ENCODE data around the gene CHST6. TPM values are rescaled to one million over a fixed set of nuclear protein-coding genes. Genes with fewer than 3 reads are reported as not detected.
A peak's percentile ranks its signal among the peaks of the same experiment; 100 is the strongest.
"Not testable (repeated sequence)": the region's sequence is repeated elsewhere in the genome, so short reads cannot be mapped to it uniquely, and the experiment has no call there.

CHST6 gene
- total RNA-seq, 4 donors from 2014 or later: 0.52 to 4.4 TPM; not detected in 2

DNA sequence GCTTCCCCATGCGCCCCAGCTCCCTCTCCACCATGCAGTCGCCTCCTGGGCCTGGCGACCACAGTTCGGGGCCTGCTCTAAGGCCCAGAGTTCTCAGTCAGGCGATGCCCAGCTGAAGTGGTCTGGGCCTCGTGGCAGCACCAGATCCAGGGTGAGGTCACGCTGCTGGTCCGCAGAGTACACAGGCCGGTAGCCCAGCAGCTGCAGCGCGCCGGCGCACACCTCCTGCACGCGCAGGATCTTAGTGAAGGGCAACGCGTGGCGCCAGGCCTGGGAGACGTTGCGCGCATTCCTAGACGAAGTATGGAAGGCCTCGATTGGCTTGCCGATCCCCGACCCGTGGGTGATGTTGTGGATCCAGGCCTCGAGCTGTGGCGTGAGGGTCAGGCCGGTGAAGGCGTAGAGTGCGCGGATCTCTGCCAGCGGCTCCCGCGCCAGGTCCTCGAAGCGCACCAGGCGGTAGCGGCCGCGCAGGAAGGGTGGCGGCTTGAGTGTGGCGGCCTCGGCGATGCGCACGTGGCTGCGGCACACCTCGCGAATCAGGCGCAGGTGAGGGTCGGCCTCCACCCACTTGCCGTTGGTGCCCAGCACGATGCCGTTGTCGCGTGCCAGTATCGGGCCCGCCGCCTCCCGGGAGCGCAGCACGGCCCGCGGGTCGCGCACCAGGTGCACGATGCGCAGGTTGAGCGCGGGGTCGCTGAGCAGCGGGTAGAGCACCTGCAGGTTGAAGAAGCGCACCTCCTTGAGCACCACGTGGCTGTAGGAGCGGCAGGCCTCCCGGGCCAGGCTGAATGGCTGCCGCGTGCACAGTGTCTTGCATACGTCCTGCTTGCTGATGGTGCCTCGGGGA, 34.0 kb upstream of the CHST6 start:
- Histone ChIP-seq H3K27ac (no peak overlapping the region), H3K4me1 (no peaks in the 10 kb centered on the region), H3K27me3 (no peaks in the 10 kb centered on the region), H3K4me3 (no peak overlapping the region), H3K9me3 (no peaks in the 10 kb centered on the region), H3K36me3 (no peaks in the 10 kb centered on the region)
- TF ChIP-seq POLR2A (IDR thresholded peaks at IDR 0.05): no peak
- TF ChIP-seq, protein P1, sequence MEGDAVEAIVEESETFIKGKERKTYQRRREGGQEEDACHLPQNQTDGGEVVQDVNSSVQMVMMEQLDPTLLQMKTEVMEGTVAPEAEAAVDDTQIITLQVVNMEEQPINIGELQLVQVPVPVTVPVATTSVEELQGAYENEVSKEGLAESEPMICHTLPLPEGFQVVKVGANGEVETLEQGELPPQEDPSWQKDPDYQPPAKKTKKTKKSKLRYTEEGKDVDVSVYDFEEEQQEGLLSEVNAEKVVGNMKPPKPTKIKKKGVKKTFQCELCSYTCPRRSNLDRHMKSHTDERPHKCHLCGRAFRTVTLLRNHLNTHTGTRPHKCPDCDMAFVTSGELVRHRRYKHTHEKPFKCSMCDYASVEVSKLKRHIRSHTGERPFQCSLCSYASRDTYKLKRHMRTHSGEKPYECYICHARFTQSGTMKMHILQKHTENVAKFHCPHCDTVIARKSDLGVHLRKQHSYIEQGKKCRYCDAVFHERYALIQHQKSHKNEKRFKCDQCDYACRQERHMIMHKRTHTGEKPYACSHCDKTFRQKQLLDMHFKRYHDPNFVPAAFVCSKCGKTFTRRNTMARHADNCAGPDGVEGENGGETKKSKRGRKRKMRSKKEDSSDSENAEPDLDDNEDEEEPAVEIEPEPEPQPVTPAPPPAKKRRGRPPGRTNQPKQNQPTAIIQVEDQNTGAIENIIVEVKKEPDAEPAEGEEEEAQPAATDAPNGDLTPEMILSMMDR (IDR thresholded peaks at IDR 0.05): no peak
- intact Hi-C loops (cut with DNase I; ENCODE audit: low total_unique reads): no loop called here
- no peak for DNase-seq

DNA sequence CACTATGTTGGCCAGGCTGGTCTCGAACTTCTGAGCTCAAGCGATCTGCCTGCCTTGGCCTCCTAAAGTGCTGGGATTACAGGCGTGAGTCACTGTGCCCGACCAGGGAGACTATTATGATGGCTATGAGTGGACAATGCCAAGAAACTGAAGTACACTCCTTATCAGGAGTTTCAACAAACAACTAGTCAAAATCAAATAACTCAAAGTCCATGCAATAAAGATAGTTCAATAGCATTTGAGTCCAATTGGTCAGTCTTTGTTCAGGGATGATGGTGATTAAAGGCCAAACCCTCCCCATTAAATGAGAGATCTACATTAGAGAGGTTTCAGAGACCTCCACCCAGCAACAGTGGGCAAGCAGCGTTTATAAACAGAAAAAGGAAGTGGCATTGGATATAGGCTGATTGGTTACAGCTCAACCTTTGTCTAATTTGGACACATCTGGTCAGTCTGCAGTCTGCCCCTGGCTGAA, 32.6 kb upstream of the CHST6 start:
- no peak for DNase-seq
- intact Hi-C loops (cut with DNase I; ENCODE audit: low total_unique reads): no loop called here
- no peak overlapping the region for H3K4me3 ChIP-seq
- no peaks in the 10 kb centered on the region for H3K36me3 ChIP-seq
- no peaks in the 10 kb centered on the region for H3K9me3 ChIP-seq
- H3K4me1 ChIP-seq: no peaks in the 10 kb centered on the region
- no peaks in the 10 kb centered on the region for H3K27me3 ChIP-seq
- TF ChIP-seq, protein P1 (IDR thresholded peaks at IDR 0.05): no peak
- TF ChIP-seq POLR2A (IDR thresholded peaks at IDR 0.05): no peak
- no peak overlapping the region for H3K27ac ChIP-seq

DNA sequence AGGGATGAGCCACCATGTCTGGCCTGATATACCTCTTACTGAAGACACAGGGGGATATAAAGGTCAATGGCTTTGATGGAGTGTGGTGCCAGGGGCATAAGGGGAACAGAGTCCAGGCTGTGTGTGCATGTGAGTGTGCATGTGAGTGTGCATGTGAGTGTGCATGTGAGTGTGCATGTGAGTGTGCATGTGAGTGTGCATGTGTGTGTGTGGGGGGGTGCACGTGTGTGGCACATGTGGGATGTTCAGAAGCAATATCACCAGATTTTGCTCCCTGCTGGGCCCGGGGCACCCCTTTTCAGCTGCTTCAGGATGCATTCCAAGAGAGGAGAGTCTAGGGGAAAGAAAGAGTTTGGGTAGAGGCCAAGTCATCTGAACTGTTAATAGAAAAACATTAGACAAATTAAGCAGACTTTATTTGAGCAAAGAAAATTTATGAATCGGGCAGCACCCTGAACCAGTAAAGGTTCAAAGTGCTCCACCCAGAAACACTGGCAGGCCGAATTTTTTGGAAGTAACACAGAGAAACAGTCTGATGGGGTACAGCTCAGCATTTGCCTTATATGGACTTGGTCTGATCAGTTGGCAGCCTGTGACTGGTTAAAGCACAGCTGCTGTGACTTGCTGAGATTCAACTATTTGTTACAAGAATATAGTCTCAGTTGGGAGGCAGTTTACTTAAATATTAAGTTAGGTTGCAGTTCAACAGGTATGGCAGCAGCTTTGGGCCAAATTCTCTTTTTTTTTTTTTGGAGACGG, 31.0 kb upstream of the CHST6 start:
- intact Hi-C loops (cut with DNase I; ENCODE audit: low total_unique reads): no loop called here
- Histone ChIP-seq H3K27me3 (no peaks in the 10 kb centered on the region), H3K4me1 (no peaks in the 10 kb centered on the region), H3K27ac (no peak overlapping the region), H3K36me3 (no peaks in the 10 kb centered on the region), H3K4me3 (no peak overlapping the region), H3K9me3 (no peaks in the 10 kb centered on the region)
- no peak for TF ChIP-seq POLR2A (IDR thresholded peaks at IDR 0.05)
- TF ChIP-seq, protein P1 (IDR thresholded peaks at IDR 0.05): no peak
- no peak for DNase-seq

DNA sequence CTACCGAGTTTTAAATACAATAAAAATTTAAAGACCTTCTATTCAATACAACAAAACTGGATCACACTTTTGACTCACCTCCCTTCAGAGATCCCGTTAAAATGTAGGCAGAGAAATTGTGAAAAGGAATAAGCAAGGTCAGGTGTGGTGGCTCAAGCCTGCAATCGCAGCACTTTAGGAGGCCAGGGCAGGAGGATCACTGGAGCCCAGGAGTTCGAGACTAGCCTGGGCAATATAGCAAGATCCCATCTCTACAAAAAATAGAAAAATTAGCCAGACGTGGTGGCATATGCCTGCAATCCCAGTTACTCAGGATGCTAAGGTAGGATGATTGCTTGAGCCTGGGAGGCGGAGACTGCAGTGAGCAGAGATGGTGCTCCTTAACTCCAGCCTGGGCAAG, 23.9 kb upstream of the CHST6 start:
- no peak for DNase-seq
- no peaks in the 10 kb centered on the region for H3K27me3 ChIP-seq
- no peaks in the 10 kb centered on the region for H3K4me1 ChIP-seq
- H3K27ac ChIP-seq: no peak overlapping the region
- TF ChIP-seq, protein P1 (IDR thresholded peaks at IDR 0.05): no peak
- no peak for TF ChIP-seq POLR2A (IDR thresholded peaks at IDR 0.05)
- H3K9me3 ChIP-seq: no peaks in the 10 kb centered on the region
- no peak overlapping the region for H3K4me3 ChIP-seq
- H3K36me3 ChIP-seq: no peaks in the 10 kb centered on the region
- intact Hi-C loops (cut with DNase I; ENCODE audit: low total_unique reads): no loop called here

DNA sequence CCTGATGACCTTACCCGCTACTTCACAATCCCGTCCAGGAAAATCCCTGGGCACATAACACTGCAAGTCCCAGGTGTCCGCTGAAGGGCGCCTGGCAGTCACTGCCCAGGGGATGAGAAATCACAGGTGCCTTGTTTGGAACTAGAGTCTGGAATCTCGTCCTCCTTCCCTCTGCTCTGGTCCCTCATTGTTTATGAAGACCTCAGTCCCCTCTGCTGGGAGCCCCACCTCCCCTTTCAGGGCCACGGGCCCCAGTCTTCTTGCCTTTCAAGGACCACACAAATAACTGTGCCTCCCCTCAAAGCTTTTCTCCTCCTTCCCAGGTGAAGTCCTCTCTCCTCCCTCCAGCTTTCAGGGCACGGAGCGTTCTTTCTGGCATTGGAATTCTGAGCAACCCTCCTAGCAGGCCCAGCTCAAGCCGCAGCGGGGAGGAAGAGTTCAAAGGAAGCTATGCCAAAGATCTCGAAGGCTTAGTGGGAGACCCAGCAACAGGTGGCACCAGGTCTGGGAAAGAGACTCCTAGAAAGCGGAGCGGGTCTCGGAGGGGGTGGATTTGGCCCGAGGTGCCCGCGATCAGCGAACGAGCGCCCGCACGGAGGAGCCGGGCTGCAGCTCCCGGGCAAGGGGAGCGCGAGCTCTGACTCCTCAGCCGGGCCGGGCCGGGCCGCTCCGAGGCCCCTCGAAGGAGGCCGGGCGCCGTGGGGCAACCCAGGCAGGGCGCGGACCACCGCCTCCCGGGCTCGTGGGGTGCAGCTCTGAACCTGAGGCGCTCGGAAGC, 21.1 kb upstream of the CHST6 start:
- intact Hi-C loops (cut with DNase I; ENCODE audit: low total_unique reads): not testable (repeated sequence)

More for the DNA sequence above, 21.1 kb upstream of the CHST6 start:
- not testable (repeated sequence) for H3K9me3 ChIP-seq, H3K27me3 ChIP-seq, H3K36me3 ChIP-seq, H3K4me1 ChIP-seq
- peak in 1 of 2 donors; percentile 32 for DNase-seq
- H3K27ac ChIP-seq: peak overlapping the region; percentile 89 to 92
- peak overlapping the region; percentile 66 to 74 for H3K4me3 ChIP-seq
